Measurements from ENCODE around the gene SCAF4. TPM values are rescaled to one million over a fixed set of nuclear protein-coding genes. Genes with fewer than 3 reads are reported as not detected.

Gene SCAF4
- total and polyA plus RNA-seq, 4 donors, result 11.3 to 29.7 (median 20.1) TPM

- H3K4me1 ChIP-seq (ENCODE audit: control insufficient read depth in 5 of 5, insufficient read depth in 5 of 5, low read length in 5 of 5), result no peaks in the 10 kb centered on the region
- WGBS, 2 donors, result 98% methylated on average over 16 of the region's 16 CpGs
- no peak overlapping the region for H3K4me3 ChIP-seq
- H3K27me3 ChIP-seq (ENCODE audit: control insufficient read depth in 3 of 3, insufficient read depth in 3 of 3, low read length in 2 of 3), result no peaks in the 10 kb centered on the region
- no peak overlapping the region for H3K27ac ChIP-seq (ENCODE audit: low read depth in 1 of 2, low read length in 1 of 2)
- no peak for ATAC-seq (ENCODE audit: insufficient read depth, low FRiP score)
- no peak for TF ChIP-seq CTCF (IDR thresholded peaks at IDR 0.05; ENCODE audit: control extremely low read depth, extremely low read depth)
- DNase-seq, result no peak
- H3K9ac ChIP-seq (ENCODE audit: insufficient read depth in 1 of 2, low read length in 2 of 2), result no peak overlapping the region
- H3K9me3 ChIP-seq (ENCODE audit: control insufficient read depth in 4 of 4, insufficient read depth in 3 of 4, low read length in 3 of 4), result no peaks in the 10 kb centered on the region
- H3K36me3 ChIP-seq (ENCODE audit: control insufficient read depth in 4 of 4, insufficient read depth in 4 of 4, low read length in 4 of 4), result peaks cover 22 to 47% (median 32%) of the 10 kb centered on the region in 4 donors
Observed at GRCh38 chr21:31693222-31693621, 38.7 kb downstream of the SCAF4 start.

GRCh38 chr21:31688603-31689368 is 43.1 kb downstream of the SCAF4 start:
- H3K9ac ChIP-seq (ENCODE audit: insufficient read depth in 1 of 2, low read length in 2 of 2), result no peak overlapping the region
- H3K4me1 ChIP-seq (ENCODE audit: control insufficient read depth in 5 of 5, insufficient read depth in 5 of 5, low read length in 5 of 5), result peaks cover 0 to 3% (median 0%) of the 10 kb centered on the region in 5 donors
- peaks cover 31 to 51% (median 40%) of the 10 kb centered on the region in 4 donors for H3K36me3 ChIP-seq (ENCODE audit: control insufficient read depth in 4 of 4, insufficient read depth in 4 of 4, low read length in 4 of 4)
- H3K9me3 ChIP-seq (ENCODE audit: control insufficient read depth in 4 of 4, insufficient read depth in 3 of 4, low read length in 3 of 4), result no peaks in the 10 kb centered on the region
- ATAC-seq (ENCODE audit: insufficient read depth, low FRiP score) (no peak), DNase-seq (no peak)
- no peak overlapping the region for H3K4me3 ChIP-seq
- no peaks in the 10 kb centered on the region for H3K27me3 ChIP-seq (ENCODE audit: control insufficient read depth in 3 of 3, insufficient read depth in 3 of 3, low read length in 2 of 3)
- H3K27ac ChIP-seq (ENCODE audit: low read depth in 1 of 2, low read length in 1 of 2), result no peak overlapping the region
- 92 to 93% methylated on average over 5 of the region's 5 CpGs for WGBS, 2 donors
- TF ChIP-seq CTCF (IDR thresholded peaks at IDR 0.05; ENCODE audit: control extremely low read depth, extremely low read depth), result no peak

- Histone ChIP-seq H3K27me3 (ENCODE audit: control insufficient read depth in 3 of 3, insufficient read depth in 3 of 3, low read length in 2 of 3) (no peaks in the 10 kb centered on the region), H3K9me3 (ENCODE audit: control insufficient read depth in 4 of 4, insufficient read depth in 3 of 4, low read length in 3 of 4) (no peaks in the 10 kb centered on the region), H3K4me1 (ENCODE audit: control insufficient read depth in 5 of 5, insufficient read depth in 5 of 5, low read length in 5 of 5) (peaks cover 0 to 3% (median 0%) of the 10 kb centered on the region in 5 donors), H3K4me3 (no peak overlapping the region), H3K9ac (ENCODE audit: insufficient read depth in 1 of 2, low read length in 2 of 2) (no peak overlapping the region), H3K27ac (ENCODE audit: low read depth in 1 of 2, low read length in 1 of 2) (no peak overlapping the region), H3K36me3 (ENCODE audit: control insufficient read depth in 4 of 4, insufficient read depth in 4 of 4, low read length in 4 of 4) (peaks cover 30 to 50% (median 36%) of the 10 kb centered on the region in 4 donors)
- no peak for ATAC-seq (ENCODE audit: insufficient read depth, low FRiP score)
- WGBS, 2 donors, result 94 to 96% methylated on average over 2 of the region's 2 CpGs
- no peak for DNase-seq
- TF ChIP-seq CTCF (IDR thresholded peaks at IDR 0.05; ENCODE audit: control extremely low read depth, extremely low read depth), result no peak
Observed at GRCh38 chr21:31687108-31687507, 44.8 kb downstream of the SCAF4 start.

Measured in lung (tissue), 12 donors.